DOHH2 (cell line): ENCODE results near the gene ORC1.

Experiments
- H3F3A ChIP-seq: fragments of 200-600 bp; sonication (generic), shearing (Covaris generic); 2 replicates; pipeline ENCODE4 v1.6.0; 2016; ENCODE audit warnings: antibody characterized with exemption, mild to moderate bottlenecking; ENCODE audit not compliant: control insufficient read depth, insufficient read depth
- H3K27ac ChIP-seq: fragments of 200-600 bp; sonication (generic); 2 replicates; pipeline ENCODE4 v1.5.1; 2014; ENCODE audit warnings: low read depth, mild to moderate bottlenecking, low read length, moderate library complexity
- H3K27me3 ChIP-seq: fragments of 200-600 bp; sonication (generic); 2 replicates; pipeline ENCODE4 v1.6.1; 2014; ENCODE audit warnings: mild to moderate bottlenecking, low read length, mixed read lengths; ENCODE audit not compliant: control insufficient read depth
- H3K36me3 ChIP-seq: fragments of 200-600 bp; sonication (generic); 2 replicates; pipeline ENCODE4 v1.6.1; 2014; ENCODE audit warnings: mild to moderate bottlenecking, low read length, moderate library complexity, mixed read lengths; ENCODE audit not compliant: control insufficient read depth
- H3K4me1 ChIP-seq: fragments of 200-600 bp; sonication (generic); 2 replicates; pipeline ENCODE4 v1.6.1; 2014; ENCODE audit warnings: mild to moderate bottlenecking, low read length, mixed read lengths; ENCODE audit not compliant: control insufficient read depth
- H3K4me2 ChIP-seq: fragments of 200-600 bp; sonication (generic); 2 replicates; pipeline ENCODE4 v1.6.0; 2014; ENCODE audit warnings: mild to moderate bottlenecking, low read length, moderate library complexity
- H3K4me3 ChIP-seq: fragments of 200-600 bp; sonication (generic); 2 replicates; pipeline ENCODE4 v1.5.1; 2014; ENCODE audit warnings: mild to moderate bottlenecking, low read length, mixed read lengths
- H3K79me2 ChIP-seq: fragments of 200-600 bp; sonication (generic); 2 replicates; pipeline ENCODE4 v1.6.1; 2014; ENCODE audit warnings: mild to moderate bottlenecking, low read length, mixed read lengths; ENCODE audit not compliant: control insufficient read depth
- H3K9me2 ChIP-seq: fragments of 200-600 bp; sonication (generic); replicated peaks from 2 replicates; pipeline ENCODE4 v1.6.1; 2014; ENCODE audit warnings: mild to moderate bottlenecking, low read length, mixed read lengths; ENCODE audit not compliant: control insufficient read depth
- H3K9me3 ChIP-seq: fragments of 200-600 bp; sonication (generic); 2 replicates; pipeline ENCODE4 v1.6.1; 2014; ENCODE audit warnings: antibody characterized with exemption, low read length, mixed read lengths; ENCODE audit not compliant: control insufficient read depth, insufficient read depth
- H4K20me1 ChIP-seq: fragments of 200-600 bp; sonication (generic); 2 replicates; pipeline ENCODE4 v1.6.0; 2014; ENCODE audit warnings: low read depth, mild to moderate bottlenecking, antibody characterized with exemption, low read length, moderate library complexity; ENCODE audit not compliant: control insufficient read depth, insufficient read depth
- CTCF ChIP-seq: fragments of 200-600 bp; sonication (generic); IDR thresholded peaks from one replicate; pipeline ENCODE4 v1.5.1; 2014; ENCODE audit warnings: antibody characterized with exemption, mild to moderate bottlenecking, low read depth, low read length; ENCODE audit not compliant: poor library complexity, severe bottlenecking
- EZH2phosphoT487 ChIP-seq: fragments of 200-600 bp; sonication (generic); IDR thresholded peaks from 2 replicates; pipeline ENCODE4 v1.6.1; 2017; ENCODE audit warnings: borderline replicate concordance, mild to moderate bottlenecking, antibody characterized with exemption, low read length, moderate library complexity, mixed read lengths

Gene ORC1

GRCh38 chr1:52352690-52353089 is 51.5 kb downstream of the ORC1 start:
- Histone ChIP-seq H4K20me1 (no peaks in the 10 kb centered on the region), H3K9me2 (no peaks in the 10 kb centered on the region), H3F3A (0 out of 2 replicates have a peak, but pooled peaks cover 2% of the 10 kb centered on the region), H3K36me3 (peaks cover 53% of the 10 kb centered on the region), H3K4me2 (no peak overlapping the region), H3K27me3 (no peaks in the 10 kb centered on the region), H3K4me3 (no peak overlapping the region), H3K4me1 (no peaks in the 10 kb centered on the region), H3K27ac (no peak overlapping the region), H3K9me3 (no peaks in the 10 kb centered on the region), H3K79me2 (no peaks in the 10 kb centered on the region)
- TF ChIP-seq EZH2phosphoT487 (no peak), CTCF (no peak)

GRCh38 chr1:52348704-52349300 is 55.4 kb downstream of the ORC1 start:
- Histone ChIP-seq H3K9me2 (no peaks in the 10 kb centered on the region), H3K36me3 (peaks cover 15% of the 10 kb centered on the region), H3K4me2 (no peak overlapping the region), H3K4me3 (no peak overlapping the region), H3K4me1 (no peaks in the 10 kb centered on the region), H3K27ac (no peak overlapping the region), H3F3A (0 out of 2 replicates have a peak, but pooled peaks cover 2% of the 10 kb centered on the region), H3K9me3 (no peaks in the 10 kb centered on the region), H3K79me2 (no peaks in the 10 kb centered on the region), H3K27me3 (no peaks in the 10 kb centered on the region), H4K20me1 (no peaks in the 10 kb centered on the region)
- TF ChIP-seq CTCF (no peak), EZH2phosphoT487 (no peak)

GRCh38 chr1:52346653-52347052 is 57.6 kb downstream of the ORC1 start:
- Histone ChIP-seq H3K27me3 (no peaks in the 10 kb centered on the region), H3K27ac (no peak overlapping the region), H3K4me3 (no peak overlapping the region), H3K4me1 (no peaks in the 10 kb centered on the region), H3K9me2 (no peaks in the 10 kb centered on the region), H3K36me3 (0 out of 2 replicates have a peak, but pooled peaks cover 2% of the 10 kb centered on the region), H3K9me3 (no peaks in the 10 kb centered on the region), H3F3A (0 out of 2 replicates have a peak, but pooled peaks cover 2% of the 10 kb centered on the region), H4K20me1 (no peaks in the 10 kb centered on the region), H3K79me2 (no peaks in the 10 kb centered on the region), H3K4me2 (no peak overlapping the region)
- no peak for TF ChIP-seq CTCF
